Smooth muscle cell (in vitro differentiated cells): ENCODE results near the gene P2RY10. TPM values are rescaled to one million over a fixed set of nuclear protein-coding genes. Genes with fewer than 3 reads are reported as not detected.

ENCODE experiments used
- DNase-seq: peaks from one replicate; lab custom pipeline; 2025; ENCODE audit not compliant: unreplicated experiment; lab: John Stamatoyannopoulos, UW
- H2AFZ ChIP-seq: fragments of 200-600 bp; sonication (generic); 2 replicates; pipeline ENCODE4 v1.6.0; 2016; ENCODE audit warnings: antibody characterized with exemption, low read depth, mild to moderate bottlenecking
- H3F3A ChIP-seq: fragments of 200-600 bp; sonication (generic); 2 replicates; pipeline ENCODE4 v1.6.0; 2017; ENCODE audit warnings: antibody characterized with exemption, low read depth
- H3K27ac ChIP-seq: fragments of 200-600 bp; sonication (generic); 2 replicates; pipeline ENCODE4 v1.5.1; 2016; ENCODE audit warnings: low read depth, mild to moderate bottlenecking
- H3K27me3 ChIP-seq: fragments of 200-600 bp; sonication (generic); 2 replicates; pipeline ENCODE4 v1.6.1; 2016; ENCODE audit warnings: low read depth, mild to moderate bottlenecking
- H3K36me3 ChIP-seq: fragments of 200-600 bp; sonication (generic); 2 replicates; pipeline ENCODE4 v1.5.1; 2016; ENCODE audit warnings: low read depth
- H3K4me1 ChIP-seq: fragments of 200-600 bp; sonication (generic); 2 replicates; pipeline ENCODE4 v1.5.1; 2016; ENCODE audit warnings: low read depth
- H3K4me2 ChIP-seq: fragments of 200-600 bp; sonication (generic); 2 replicates; pipeline ENCODE4 v1.6.0; 2016; ENCODE audit warnings: mild to moderate bottlenecking
- H3K4me3 ChIP-seq: fragments of 200-600 bp; sonication (generic); 2 replicates; pipeline ENCODE4 v1.5.1; 2016; ENCODE audit warnings: mild to moderate bottlenecking
- H3K79me2 ChIP-seq: fragments of 200-600 bp; sonication (generic); 2 replicates; pipeline ENCODE4 v1.6.0; 2016; ENCODE audit warnings: low read depth, mild to moderate bottlenecking
- H3K9ac ChIP-seq: fragments of 200-600 bp; sonication (generic); 2 replicates; pipeline ENCODE4 v1.6.0; 2016; ENCODE audit warnings: low read depth
- H3K9me3 ChIP-seq: fragments of 200-600 bp; sonication (generic); replicated peaks from 2 replicates; pipeline ENCODE4 v1.5.1; 2016; ENCODE audit warnings: low read depth
- H4K20me1 ChIP-seq: fragments of 200-600 bp; sonication (generic); 2 replicates; pipeline ENCODE4 v1.6.0; 2016; ENCODE audit warnings: low read depth
- CTCF ChIP-seq: fragments of 200-600 bp; sonication (generic); IDR thresholded peaks from 2 replicates; pipeline ENCODE4 v1.5.1; 2017; ENCODE audit warnings: borderline replicate concordance, mild to moderate bottlenecking, antibody characterized with exemption; ENCODE audit not compliant: insufficient read depth, poor library complexity, severe bottlenecking
- WGBS: methylation state at CpG from one replicate; pipeline ENCODE4 v1.1.7; 2016; ENCODE audit warnings: low lambda C conversion rate; 5-methylcytosine and 5-hydroxymethylcytosine counted together
- polyA plus RNA-seq: library from polyadenylated mRNA; unstranded; fragments of >200 nt; fragmentation: Nextera tagmentation; extraction: Ambion mirVana; gene quantifications from 2 replicates; pipeline ENCODE4 v1.2.1, GENCODE V29; 2016
- total RNA-seq: library from RNA; depleted of rRNA; stranded (reverse); fragments of >200 nt; gene quantifications from 2 replicates; pipeline ENCODE4 v1.2.3, GENCODE V29; 2014

The P2RY10 gene
- total RNA-seq (not detected in 2 replicates), polyA plus RNA-seq (not detected in 2 replicates)

- Histone ChIP-seq H3F3A (no peaks in the 10 kb centered on the region), H3K27me3 (no peaks in the 10 kb centered on the region), H3K4me2 (no peak within 1 kb of the TSS), H3K79me2 (no peaks in the 10 kb centered on the region), H3K9me3 (peaks cover 2% of the 10 kb centered on the region), H4K20me1 (no peaks in the 10 kb centered on the region), H3K9ac (no peak within 1 kb of the TSS), H3K4me1 (no peaks in the 10 kb centered on the region), H2AFZ (no peak within 1 kb of the TSS), H3K36me3 (no peaks in the 10 kb centered on the region), H3K4me3 (no peak within 1 kb of the TSS), H3K27ac (no peak within 1 kb of the TSS)
- TF ChIP-seq CTCF = no peak
- 70% methylated on average over 5 of the region's 5 CpGs for WGBS
- no peak for DNase-seq
Observed at GRCh38 chrX:78945186-78945912, at the start of gene P2RY10. Gene P2RY10, plus strand, starts transcription at chrX:78945391. Its CDS starts 15,130 bp downstream, at chrX:78960521.

GRCh38 chrX:78922754-78923153 lies 22.4 kb upstream of the P2RY10 start:
- Histone ChIP-seq H3F3A (no peaks in the 10 kb centered on the region), H3K27me3 (no peaks in the 10 kb centered on the region), H3K27ac (no peak overlapping the region), H3K36me3 (no peaks in the 10 kb centered on the region), H3K9me3 (peaks cover 3% of the 10 kb centered on the region), H3K9ac (no peak overlapping the region), H3K4me3 (no peak overlapping the region), H3K79me2 (no peaks in the 10 kb centered on the region), H4K20me1 (no peaks in the 10 kb centered on the region), H3K4me2 (no peak overlapping the region), H3K4me1 (no peaks in the 10 kb centered on the region), H2AFZ (no peak overlapping the region)
- WGBS = 44% methylated on average over 1 of the region's 1 CpG
- no peak for DNase-seq
- no peak for TF ChIP-seq CTCF

- Histone ChIP-seq H3F3A (no peaks in the 10 kb centered on the region), H3K4me1 (no peaks in the 10 kb centered on the region), H3K79me2 (no peaks in the 10 kb centered on the region), H3K4me3 (no peak overlapping the region), H3K9me3 (peaks cover 3% of the 10 kb centered on the region), H3K27me3 (no peaks in the 10 kb centered on the region), H2AFZ (no peak overlapping the region), H3K36me3 (no peaks in the 10 kb centered on the region), H3K4me2 (no peak overlapping the region), H3K9ac (no peak overlapping the region), H4K20me1 (no peaks in the 10 kb centered on the region), H3K27ac (no peak overlapping the region)
- no peak for DNase-seq
- WGBS = 58% methylated on average over 3 of the region's 3 CpGs
- TF ChIP-seq CTCF = no peak
Observed at GRCh38 chrX:78923198-78924015, 21.8 kb upstream of the P2RY10 start.
